IPS DF 4.7 (cell line): ENCODE measurements around the gene CNNM4.

Source experiments
- DNase-seq: peaks from one replicate; pipeline ENCODE4 v3.0.0-alpha.2; 2013; ENCODE audit warnings: low spot score; ENCODE audit errors: extremely low read depth

CNNM4 gene

DNA sequence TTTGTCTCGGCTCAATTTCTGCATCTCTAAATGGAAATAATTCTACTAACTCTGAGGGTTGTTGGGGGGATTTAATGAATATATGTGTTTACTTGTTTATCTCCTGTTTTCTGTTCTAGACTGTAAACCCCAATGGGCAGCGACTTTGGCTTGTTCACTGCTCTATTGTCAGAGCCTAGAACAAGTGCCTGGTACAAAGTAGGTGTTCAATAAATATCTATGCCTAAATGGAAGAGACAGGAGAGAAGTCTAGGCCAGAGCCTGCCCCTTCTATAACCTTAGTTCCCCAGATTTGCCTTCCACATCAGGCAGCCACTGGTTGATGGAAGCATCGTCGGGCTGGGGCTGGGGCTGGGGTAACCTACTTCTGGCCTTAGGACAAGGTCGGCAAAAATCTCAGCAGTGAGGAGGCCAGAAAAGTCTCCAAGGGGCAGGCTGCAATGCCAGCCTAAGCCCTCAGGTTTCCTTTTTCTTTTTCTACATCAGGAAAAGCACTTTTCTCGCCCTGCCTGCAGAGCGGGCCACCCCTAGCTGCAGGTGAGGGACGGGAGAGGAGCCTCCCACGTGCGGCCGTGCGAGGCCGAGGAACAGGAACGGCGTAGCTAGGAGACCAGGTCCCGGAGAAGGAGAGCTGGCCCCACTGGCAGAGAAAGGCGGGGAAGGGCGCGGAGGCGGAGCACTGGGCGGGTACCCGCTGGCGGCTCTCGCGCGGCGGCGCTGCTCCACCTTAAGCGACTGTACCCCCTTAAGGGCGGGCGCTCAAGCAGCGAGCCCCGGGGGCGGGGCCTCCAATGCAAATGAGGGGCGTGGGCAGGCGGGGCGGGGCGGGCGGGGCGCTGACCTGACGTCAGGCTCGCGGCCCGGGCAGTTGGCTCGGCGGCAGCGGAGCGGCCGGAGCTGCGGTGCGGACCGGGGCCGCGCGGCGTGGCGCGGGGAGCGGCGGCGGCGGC is at the start of gene CNNM4:
CNNM4 (plus strand) TSS at position 867 of the 950 bp plus-strand sequence. CDS start 98 bp downstream, outside the sequence.
- no peak for DNase-seq

DNA sequence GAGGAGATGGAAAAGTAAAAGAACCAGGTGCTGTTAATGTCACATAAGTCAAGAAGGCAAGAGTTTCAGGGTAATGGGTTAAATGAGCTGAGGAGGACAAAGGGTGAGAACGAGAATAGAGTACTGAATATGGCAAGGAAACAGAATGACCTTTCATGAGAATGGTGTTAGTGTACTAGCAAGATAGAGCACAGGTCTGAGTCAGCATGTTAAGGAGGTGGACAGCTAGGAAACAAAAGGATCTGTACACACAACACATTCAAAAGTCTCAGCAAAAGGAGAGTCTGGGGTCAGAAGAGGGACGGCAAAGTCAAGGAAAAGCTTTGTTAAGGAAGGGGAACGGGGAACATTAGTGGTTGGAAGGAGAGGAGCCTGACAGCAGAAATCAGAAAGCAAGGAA is 49.7 kb upstream of the CNNM4 start:
- no peak for DNase-seq

DNA sequence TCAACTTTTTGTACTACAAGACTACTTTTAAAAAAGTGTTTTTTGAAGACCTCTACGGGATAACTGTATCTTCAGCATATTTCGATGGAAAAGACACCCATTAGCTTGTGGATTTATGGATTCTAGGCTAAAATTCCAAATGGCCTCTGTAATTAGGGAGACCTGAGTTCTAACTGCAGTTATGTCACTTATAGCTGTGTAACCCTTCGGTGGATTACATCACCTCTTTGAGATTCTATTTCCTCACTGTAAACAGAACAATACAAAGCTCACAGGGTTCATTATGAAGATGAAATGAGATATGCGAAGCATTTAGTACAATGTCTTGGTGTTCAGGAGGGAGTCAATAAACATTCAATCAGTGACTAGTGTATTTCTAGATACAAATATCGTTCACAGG is 45.0 kb upstream of the CNNM4 start:
- DNase-seq = no peak

DNA sequence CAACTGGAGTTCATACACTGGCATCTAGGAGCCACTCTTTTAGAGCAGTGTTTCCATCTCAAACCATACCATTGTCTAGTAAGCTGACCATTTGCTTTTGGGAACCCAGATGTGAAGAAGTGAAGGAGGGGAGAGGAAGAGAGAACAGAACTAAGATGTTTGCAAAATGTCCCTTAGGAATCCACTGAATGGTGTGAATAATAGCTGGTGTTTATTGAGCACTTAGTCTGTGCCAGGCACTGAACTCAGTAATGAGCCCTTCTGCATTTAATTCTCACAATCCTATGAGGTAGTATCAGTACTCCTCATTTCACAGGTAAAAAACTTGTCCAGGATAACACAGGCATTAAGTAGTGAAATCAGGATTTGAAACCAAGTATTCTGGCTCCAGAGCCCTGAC is 44.3 kb upstream of the CNNM4 start:
- no peak for DNase-seq

DNA sequence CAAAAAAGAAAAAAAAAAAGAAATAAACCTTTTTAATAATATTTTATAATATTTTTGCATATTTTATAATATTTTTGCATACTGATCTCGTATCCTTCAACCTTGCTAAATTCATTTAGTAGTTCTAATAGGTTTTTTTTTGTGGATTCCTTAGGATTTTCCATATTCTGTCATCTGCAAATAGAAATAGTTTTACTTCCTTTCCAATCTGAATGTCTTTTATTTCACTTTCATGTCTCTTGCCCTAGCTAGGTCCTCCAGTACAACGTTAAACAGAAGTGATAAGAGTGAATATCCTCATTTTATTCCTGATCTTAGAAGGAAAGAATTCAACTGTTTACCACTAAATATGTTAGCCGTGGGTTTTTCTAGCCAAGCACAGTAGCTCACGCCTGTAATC is 34.6 kb upstream of the CNNM4 start:
- DNase-seq = no peak

DNA sequence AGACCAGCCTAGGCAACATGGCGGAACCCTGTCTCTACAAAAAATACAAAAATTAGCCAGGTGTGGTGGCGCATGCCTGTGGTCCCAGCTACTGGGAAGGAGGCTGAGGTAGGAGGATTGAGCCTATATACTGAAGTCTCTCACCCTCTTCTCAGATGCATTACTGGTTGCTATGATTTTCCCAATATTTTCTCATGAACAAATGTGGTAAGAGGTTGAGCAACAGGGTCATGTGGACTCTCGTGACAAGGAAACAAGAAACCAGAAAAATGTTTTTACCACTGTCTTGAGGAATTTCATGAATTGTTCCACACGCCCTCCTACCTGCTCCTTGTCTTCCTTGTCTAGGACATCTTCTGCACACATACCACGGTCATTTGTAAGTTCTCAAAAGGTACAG is 33.3 kb upstream of the CNNM4 start:
- DNase-seq = no peak

DNA sequence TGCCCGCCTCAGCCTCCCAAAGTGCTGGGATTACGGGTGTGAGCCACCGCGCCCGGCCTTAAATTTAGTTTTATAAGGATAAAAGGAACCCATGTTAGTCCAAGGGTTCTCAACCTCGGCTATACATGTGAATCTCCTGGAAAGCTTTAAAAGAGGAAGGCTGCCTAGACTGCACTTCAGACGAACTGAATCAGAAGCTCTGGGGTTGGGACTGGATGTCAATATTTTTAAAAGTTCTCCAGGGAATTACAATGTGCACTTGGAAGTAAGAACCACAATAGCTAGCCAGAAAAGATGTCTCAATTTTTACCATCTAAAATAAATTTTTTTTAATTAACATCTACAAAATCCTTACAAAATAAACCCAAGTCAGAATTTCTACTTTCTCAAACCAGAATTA is 31.0 kb upstream of the CNNM4 start:
- DNase-seq = no peak

DNA sequence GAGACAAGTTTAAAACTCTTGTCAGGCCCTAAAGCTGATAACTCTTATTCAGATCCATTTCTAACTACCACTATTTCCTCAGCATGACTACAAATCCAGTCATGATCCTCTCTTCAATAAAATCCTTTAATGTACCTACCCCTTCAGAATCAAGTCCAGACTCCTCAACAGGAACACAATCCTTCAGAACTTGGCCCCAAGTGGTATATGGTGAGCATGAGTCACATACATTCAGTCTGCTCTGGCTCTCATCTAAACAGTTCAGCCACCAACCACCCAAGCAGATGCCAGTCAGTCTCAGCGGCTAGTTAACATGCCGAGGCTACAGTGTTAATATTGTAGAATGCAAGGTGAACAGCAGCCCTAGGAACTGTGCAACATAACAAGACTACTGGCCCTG is 30.5 kb upstream of the CNNM4 start:
- DNase-seq = no peak

DNA sequence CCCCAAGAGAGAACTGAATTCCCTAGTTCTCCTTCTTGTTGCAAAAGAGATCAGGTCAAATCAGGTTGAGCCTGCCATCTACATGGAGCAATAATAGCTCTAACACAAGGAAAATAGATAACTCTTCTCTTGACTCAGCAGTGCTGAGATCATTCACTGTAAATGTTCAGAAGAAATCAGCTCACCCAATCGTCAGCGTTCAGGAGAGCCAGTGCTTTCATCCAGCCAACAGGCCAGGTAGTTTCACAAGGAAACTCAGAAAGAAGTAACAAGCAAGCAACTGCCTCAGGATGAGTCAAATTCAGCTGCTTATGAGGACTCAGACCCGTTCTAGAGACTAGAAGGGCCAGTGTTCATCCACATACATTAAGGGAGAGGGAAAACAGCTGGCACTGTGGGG is 26.8 kb upstream of the CNNM4 start:
- DNase-seq = no peak

DNA sequence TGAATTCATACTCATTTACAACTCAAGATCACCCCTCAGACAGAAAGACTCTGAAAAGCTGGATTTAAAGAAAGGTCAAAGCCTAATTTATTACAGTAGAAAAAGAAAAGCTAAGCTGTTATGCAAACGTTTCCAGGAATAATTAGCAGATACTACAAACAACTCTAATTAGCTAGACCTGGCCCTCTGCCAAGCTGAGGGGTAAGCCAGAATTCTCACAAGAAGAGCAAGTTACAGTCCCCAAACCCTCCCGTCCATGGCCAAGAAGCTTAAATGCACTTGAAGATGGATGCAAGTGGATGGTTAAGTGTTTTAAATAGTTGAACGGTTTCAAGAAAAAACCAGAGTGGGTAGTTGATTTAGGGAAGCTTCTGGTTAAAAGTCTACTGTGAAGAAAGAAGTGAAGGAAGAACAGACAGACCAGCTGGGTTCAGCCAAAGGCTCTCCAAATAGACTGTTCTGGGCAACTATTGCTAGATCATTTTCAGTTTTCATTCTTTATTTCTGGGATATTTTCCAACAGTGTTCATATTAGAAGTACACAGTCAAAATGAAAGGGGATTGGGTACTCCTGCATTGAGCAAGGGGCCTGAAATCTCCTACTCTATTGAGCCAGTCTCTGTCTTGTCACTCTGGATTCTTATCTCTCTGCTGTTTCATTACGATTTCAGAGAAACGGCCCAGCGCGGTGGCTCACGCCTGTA is 25.7 kb upstream of the CNNM4 start:
- no peak for DNase-seq

DNA sequence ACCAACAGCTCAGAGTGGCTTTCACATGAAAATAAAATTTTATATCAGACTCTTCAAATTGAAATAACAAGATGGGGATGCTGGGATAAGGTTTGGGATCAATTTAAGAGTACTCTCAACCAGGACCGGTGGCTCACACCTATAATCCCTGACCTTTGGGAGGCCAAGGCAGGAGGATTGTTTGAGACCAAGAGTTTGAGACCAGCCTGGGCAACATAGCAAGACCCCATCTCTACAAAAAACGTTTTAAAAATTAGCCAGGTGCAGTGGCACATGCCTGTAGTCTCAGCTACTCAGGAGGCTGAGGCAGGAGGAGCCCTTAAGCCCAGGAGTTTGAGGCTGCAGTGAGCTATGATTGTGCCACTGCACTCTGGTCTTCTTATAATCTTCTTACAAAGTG is 23.5 kb upstream of the CNNM4 start:
- no peak for DNase-seq

DNA sequence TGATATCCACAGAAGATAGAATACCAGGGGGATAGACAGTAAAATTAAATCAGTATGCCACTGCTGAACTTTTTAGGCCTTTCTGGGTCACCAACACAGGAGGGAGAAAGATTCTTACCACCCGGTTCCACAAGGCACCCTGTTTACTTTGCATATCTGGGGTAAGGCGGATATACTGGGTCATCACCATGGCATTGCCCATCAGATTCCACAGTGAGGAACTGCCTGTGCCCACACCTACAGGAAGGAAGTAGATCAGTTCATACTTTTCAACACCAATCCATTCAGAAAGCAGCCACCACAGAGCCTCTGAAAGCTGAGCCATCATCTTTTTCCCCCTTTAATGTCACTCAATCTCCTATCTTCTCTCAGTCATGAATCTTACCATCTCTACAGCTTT is 22.9 kb upstream of the CNNM4 start:
- no peak for DNase-seq

DNA sequence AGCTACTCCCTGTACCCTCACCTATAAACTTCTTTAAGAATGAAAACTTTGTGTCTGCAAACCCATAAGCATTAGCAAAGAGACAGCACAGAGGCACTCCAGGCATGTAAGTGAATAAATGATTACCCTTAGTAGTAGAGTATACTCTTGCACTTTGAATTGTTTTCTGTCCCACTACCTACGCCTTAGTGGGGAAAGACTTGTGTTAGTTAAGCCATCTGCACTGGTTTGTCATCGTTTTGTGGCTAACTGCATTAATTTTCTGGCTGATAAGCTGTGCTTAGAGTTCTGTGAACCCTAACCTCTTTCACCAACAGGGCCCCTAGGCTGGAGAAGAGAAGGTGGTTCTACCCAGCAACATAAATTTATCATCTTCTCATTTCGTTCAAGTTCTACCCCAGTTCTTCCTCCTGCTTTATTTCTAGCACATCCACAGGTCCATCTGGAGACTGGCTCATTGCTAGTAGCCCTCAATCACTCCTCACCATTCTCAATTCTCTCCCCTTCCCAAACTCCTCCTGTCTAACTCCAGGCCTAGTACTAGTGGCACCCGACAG is 21.5 kb upstream of the CNNM4 start:
- no peak for DNase-seq

DNA sequence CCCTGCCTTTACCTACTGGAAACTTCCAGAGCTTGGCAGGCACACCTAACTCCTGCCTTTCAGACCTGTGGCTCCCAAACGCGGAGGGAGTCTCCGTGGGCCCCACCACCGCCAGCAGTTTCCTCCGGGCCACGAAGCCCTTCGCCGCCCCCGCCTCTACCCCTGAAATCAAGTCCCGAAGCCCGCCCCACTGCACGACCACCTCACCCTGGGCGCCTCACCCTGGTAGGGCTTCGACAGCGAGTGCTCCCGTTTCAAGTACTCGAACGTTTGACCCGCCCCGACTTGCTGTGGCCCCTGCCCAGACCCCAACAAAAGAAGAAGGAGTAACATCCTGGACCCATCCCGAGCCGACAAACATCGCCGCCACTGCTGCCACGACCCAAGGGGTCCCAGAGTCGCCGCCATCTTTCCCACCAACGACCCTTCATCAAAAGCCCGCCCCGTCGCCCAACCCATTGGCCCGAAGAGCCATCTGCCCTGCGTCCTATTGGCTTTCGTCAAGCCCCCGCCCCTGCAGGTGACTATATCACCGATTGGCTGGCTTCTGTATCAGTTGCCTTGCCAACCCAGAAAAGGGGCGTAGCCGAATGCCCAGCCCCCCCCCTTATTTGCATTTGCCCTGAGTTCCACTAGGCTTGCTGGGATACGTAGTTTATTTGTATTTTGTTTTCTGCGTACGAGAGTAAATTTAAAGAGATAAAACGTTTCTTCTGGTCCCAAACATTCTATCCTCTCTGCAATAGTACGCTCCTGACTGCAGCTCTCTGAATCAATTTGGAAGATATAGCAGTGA is 20.9 kb upstream of the CNNM4 start, which contains the start of gene LMAN2L:
LMAN2L (minus strand) TSS at position 432 of the 796 bp plus-strand sequence; CDS start at position 408, 24 bp downstream.
- no peak for DNase-seq

DNA sequence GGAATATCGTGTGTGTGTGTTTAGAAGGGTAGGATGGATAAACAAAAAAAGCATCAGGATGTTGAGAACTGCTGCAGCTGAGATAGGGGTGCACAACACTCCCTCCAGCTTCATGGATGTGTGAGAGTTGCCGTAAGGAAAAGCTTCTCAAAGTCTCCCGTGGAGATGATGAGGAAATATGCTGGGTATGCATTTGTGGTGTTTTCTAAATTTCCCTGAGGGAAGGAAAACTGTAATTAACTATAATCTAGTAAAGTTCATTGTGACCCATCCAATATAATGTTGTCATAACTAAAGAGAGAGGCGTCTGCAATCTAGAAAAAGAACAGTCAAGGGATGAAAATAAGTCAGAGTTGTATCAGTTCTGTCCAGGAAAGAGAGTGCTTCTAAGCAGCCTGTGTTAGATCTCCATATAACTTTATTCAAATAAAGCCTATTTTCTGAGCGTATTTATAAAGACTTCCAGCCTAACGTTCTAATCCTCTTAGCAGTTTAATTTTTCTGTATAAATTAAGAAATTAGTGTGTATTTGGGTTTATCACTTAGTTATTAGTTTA is 13.6 kb upstream of the CNNM4 start:
- DNase-seq = no peak

DNA sequence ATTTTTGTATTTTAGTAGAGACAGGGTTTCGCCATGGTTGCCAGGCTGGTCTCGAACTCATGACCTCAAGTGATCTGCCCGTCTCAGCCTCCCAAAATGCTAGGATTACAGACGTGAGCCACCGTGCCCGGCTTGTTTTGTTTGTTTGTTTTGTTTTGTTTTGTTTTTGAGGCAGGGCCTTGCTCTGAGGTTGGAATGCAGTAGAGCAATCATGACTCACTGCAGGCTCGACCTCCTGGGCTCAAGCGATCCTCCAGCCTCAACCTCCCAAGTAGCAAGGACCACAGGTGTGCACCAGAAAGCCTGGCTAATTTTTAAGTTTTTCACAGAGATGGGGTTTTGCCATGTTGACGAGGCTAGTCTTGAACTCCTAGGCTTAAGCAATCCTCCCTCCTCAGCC is 8.9 kb upstream of the CNNM4 start:
- no peak for DNase-seq

DNA sequence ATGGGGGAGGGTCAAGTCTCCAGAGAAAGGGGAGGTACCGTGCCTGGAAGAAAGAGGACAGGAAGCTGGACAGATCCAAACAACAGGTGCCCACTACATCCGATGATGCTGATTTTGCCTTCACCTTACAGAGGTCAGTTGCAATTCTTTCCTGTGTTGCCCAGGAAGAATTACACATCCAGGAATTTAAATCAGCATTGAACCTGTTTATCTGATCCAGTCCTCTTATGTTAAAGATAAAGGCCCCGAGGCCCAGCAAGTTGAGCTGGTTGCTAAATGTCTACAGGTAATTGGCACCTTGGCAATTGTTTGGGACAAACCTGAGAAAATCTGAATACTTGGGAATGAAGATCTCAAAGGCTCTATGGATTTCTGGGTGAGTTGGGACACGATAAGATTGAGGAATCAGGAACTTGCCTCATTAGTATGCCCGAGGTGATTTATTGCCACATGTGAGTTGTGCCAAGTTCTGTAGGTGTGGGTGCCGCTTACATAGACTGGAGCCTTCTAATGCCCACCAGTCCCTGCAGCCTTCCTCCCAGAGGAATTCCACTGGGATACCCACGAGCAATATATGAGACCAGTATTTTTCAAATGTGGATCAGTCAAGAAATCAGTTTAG is 6.9 kb upstream of the CNNM4 start:
- no peak for DNase-seq

DNA sequence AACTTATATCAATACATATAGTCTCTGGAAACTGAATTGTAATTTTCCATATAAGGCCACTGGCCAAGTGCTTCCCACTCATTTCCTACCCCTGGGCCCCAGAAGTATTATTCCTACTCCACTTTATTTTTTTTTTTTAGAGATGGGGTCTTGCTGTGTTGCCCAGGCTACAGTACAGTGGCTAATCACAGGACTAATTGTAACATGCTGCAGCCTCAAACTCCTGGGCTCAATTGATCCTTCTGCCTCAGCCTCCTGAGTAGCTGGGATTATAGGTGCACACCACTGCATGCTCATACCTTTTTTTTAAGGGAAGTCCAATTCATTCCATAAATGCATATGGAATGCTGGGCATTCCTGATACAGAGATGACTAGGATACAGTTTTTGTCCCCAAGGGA is 6.4 kb upstream of the CNNM4 start:
- DNase-seq = no peak

DNA sequence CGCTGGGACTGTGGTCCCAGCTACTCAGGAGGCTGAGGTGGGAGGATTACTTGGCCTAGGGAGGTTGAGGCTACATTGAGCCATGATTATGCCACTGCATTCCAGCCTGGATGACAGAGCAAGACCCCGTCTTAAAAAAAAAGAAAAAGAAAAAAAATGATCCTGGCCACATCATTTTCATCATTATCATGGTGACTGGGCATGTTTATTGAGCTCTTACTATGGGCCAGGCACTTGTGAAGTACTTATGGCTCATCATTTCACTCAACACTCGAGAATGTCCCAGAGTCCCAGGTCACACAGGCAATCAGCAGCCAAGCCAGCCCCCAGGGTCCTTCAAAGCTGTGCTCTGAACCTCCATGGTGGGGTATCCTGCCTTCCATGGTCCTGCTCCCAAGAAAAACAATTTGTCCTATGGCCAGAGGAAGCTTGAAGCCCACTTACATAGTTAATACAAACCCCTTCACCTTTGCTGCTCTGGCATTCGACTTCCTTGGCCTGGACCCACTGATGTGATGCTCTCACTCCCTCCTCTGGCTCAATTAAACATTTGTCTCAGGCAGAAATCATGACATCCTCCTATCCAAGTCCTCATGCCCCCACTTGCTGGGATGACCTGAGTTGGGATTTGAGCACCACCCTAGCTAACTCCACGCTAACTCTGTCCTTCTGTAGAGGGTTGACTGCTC is 3.8 kb upstream of the CNNM4 start:
- no peak for DNase-seq

DNA sequence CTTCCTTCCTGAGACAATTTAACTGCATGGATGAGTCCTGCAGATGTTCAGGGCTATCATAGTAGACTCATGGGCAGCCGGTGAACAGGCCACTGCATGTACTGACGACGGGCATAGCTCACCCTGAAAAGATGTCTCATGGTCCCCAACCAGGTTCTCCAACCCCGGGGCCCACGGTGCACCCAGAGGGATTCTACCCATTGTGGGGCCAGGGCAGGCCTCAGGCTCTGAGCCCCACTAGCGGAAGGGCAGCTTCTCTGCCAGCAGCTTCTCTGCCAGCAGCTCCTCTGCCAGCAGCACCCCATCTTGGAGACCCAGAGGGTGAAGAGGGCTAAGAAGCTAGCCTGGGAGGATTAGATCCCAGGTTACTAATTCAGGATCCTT is 3.2 kb upstream of the CNNM4 start:
- DNase-seq = no peak
